ENCODE data around the gene OR8J3.

The OR8J3 gene

DNA sequence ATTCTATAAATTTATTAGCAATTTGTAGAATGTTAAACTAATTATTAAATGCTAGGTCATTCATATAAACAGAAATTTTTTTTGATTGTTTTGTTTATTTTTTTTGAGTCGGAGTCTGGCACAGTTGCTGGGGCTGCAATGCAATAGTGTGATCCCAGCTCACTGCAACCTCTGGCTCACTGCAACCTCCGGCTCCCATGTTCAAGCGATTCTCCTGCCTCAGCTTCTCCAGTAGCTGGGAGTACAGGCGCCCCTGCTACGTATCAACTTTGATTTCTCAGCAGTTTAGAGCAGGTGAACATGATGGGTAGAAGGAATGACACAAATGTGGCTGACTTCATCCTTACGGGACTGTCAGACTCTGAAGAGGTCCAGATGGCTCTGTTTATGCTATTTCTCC, 17.9 kb downstream of the OR8J3 start, which contains the start of gene OR8H3:
Gene OR8H3 (plus strand): TSS at position 301 of the 400 bp plus-strand sequence. CDS start 0 bp downstream, at position 301.
- TF ChIP-seq Cebpa-rat (IDR thresholded peaks at IDR 0.05), result no peak
- H3K4me2 ChIP-seq, result no peak within 1 kb of the TSS

DNA sequence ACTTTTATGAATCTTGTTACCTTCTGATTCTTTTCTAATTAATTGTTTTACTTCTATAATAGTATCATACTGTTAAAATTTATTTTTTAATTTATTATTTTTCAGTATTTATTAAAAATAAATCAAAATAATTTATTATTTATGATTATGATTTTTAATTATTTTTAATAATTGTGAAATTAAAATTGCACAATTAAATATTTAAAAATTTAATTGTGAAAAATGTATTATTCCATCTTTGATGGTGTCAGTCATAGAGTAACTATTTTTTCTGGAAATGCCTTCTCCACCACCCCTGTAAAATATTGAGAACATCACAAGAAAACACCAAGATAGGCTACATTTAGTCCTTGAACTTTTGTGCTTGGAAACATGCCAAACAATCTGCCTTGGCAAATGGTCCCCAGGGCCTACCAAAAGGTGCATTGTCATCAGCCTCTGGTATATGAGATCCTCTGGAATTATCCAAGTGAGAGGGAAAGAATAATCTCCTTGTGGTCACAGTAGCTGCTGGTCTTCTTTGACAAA, 36.7 kb downstream of the OR8J3 start, which contains the start of gene OR8H2:
Gene OR8H2 (plus strand): TSS at position 478 of the 528 bp plus-strand sequence. CDS start 1,356 bp downstream, outside the sequence.
- H3K4me1 ChIP-seq, result no peaks in the 10 kb centered on the region
- H3K27ac ChIP-seq, result no peak within 1 kb of the TSS
- H3K27me3 ChIP-seq, result no peaks in the 10 kb centered on the region
- no peaks in the 10 kb centered on the region for H4K20me1 ChIP-seq
- no peak within 1 kb of the TSS for H3K4me3 ChIP-seq
- H3K9ac ChIP-seq, result no peak within 1 kb of the TSS
- no peak within 1 kb of the TSS for H3K4me2 ChIP-seq
- TF ChIP-seq Cebpa-rat (IDR thresholded peaks at IDR 0.05), result no peak
- H3K36me3 ChIP-seq, result no peaks in the 10 kb centered on the region
- H3K9me3 ChIP-seq (replicated peaks in 1 of 11), result no peaks in the 10 kb centered on the region

More for the DNA sequence above, 17.9 kb downstream of the OR8J3 start, which contains the start of gene OR8H3:
- H3K27me3 ChIP-seq, result no peaks in the 10 kb centered on the region
- H3K4me1 ChIP-seq, result no peaks in the 10 kb centered on the region
- no peak within 1 kb of the TSS for H3K4me3 ChIP-seq
- H3K36me3 ChIP-seq, result no peaks in the 10 kb centered on the region
- H4K20me1 ChIP-seq, result no peaks in the 10 kb centered on the region
- H3K27ac ChIP-seq, result no peak within 1 kb of the TSS
- no peak within 1 kb of the TSS for H3K9ac ChIP-seq
- no peaks in the 10 kb centered on the region for H3K9me3 ChIP-seq (replicated peaks in 1 of 11)

DNA sequence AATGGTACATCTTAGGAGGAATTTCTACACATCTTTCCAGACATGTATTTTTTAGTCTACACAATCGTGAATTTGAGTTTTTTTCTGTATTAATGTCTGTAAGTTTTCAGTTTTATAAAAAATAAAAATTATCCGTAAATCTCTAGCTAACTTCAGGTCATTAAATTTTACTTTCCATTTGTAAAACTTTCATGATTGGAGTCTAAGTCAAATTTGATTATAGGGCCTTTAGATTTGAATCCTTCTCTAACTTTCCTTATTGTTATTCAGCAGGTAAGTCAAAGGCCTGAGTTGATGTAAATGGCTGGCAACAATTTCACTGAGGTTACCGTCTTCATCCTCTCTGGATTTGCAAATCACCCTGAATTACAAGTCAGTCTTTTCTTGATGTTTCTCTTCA, 47.0 kb downstream of the OR8J3 start, which contains the start of gene OR8I2:
Gene OR8I2 (plus strand): TSS at position 301 of the 400 bp plus-strand sequence. CDS start 0 bp downstream, at position 301.
- no peak for TF ChIP-seq Cebpa-rat (IDR thresholded peaks at IDR 0.05)
- H3K36me3 ChIP-seq, result no peaks in the 10 kb centered on the region

DNA sequence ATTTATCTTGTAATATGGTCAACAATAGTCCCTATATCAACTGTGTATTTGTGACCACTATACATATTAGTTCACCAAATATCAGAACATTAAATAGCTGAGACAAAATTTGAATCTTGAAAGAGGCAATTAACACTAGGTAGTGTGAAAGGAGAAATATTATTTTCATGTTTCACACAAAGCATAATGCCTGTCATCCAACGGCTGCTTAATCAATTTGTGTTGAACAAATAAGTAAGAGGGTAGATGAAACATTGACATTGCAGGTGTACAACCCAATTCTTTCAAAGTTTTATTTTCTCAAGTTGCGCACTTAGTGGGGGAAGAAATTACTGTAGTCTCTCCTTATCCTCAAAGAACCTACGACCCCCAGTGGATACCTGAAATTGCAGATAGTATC, 50.3 kb downstream of the OR8J3 start:
- no peak overlapping the region for H3K27ac ChIP-seq
- no peaks in the 10 kb centered on the region for H3K4me1 ChIP-seq
- no peak for TF ChIP-seq Cebpa-rat (IDR thresholded peaks at IDR 0.05)
- H3K4me3 ChIP-seq, result no peak overlapping the region
- H3K9me3 ChIP-seq (replicated peaks in 1 of 11), result no peaks in the 10 kb centered on the region
- no peaks in the 10 kb centered on the region for H4K20me1 ChIP-seq
- H3K9ac ChIP-seq, result no peak overlapping the region
- no peaks in the 10 kb centered on the region for H3K27me3 ChIP-seq
- H3K36me3 ChIP-seq, result no peaks in the 10 kb centered on the region
- H3K4me2 ChIP-seq, result no peak overlapping the region

More for the DNA sequence above, 47.0 kb downstream of the OR8J3 start, which contains the start of gene OR8I2:
- no peaks in the 10 kb centered on the region for H3K27me3 ChIP-seq
- H3K4me3 ChIP-seq, result no peak within 1 kb of the TSS
- no peaks in the 10 kb centered on the region for H3K4me1 ChIP-seq
- H3K9me3 ChIP-seq (replicated peaks in 1 of 11), result no peaks in the 10 kb centered on the region
- H3K27ac ChIP-seq, result no peak within 1 kb of the TSS
- H3K9ac ChIP-seq, result no peak within 1 kb of the TSS
- no peak within 1 kb of the TSS for H3K4me2 ChIP-seq
- no peaks in the 10 kb centered on the region for H4K20me1 ChIP-seq

All from BLaER1 treated with 17β-estradiol and CSF1 and Interleukin-3, amounts not matched to agents 10 nM and 100 nM (cell line).